Skin of body (tissue), 2 donors: ENCODE results near the gene DDR2. TPM values are rescaled to one million over a fixed set of nuclear protein-coding genes. Genes with fewer than 3 reads are reported as not detected.
A peak's percentile ranks its signal among the peaks of the same experiment; 100 is the strongest.
"Not testable (repeated sequence)": the region's sequence is repeated elsewhere in the genome, so short reads cannot be mapped to it uniquely, and the experiment has no call there.

Experiments used
- DNase-seq: peaks from one replicate; lab custom pipeline; 2025; lab: John Stamatoyannopoulos, UW
- total RNA-seq: library from RNA; depleted of rRNA; stranded (reverse); fragments of >200 nt; gene quantifications from one replicate; pipeline ENCODE4 v1.2.3, GENCODE V29; 2014

Gene DDR2
- 61.7 TPM for total RNA-seq

- DNase-seq = peak; percentile 91
Measured at GRCh38 chr1:162632217-162632666, at the start of gene DDR2. TSS of gene DDR2 (plus strand) at chr1:162632464. CDS start at chr1:162719064, 86,600 bp downstream.

GRCh38 chr1:162582901-162583300 is 49.4 kb upstream of the DDR2 start:
- not testable (repeated sequence) for DNase-seq

GRCh38 chr1:162585101-162585500 is 47.2 kb upstream of the DDR2 start:
- not testable (repeated sequence) for DNase-seq

- DNase-seq = no peak
Measured at GRCh38 chr1:162587347-162587746, 44.9 kb upstream of the DDR2 start.

- DNase-seq = no peak
Measured at GRCh38 chr1:162587761-162588260, 44.5 kb upstream of the DDR2 start.

GRCh38 chr1:162590101-162590500 is 42.2 kb upstream of the DDR2 start:
- DNase-seq = no peak

- DNase-seq = no peak
Measured at GRCh38 chr1:162590686-162591085, 41.6 kb upstream of the DDR2 start.

GRCh38 chr1:162596514-162597170 is 35.6 kb upstream of the DDR2 start:
- no peak for DNase-seq

- peak; percentile 57 for DNase-seq
Measured at GRCh38 chr1:162599451-162599850, 32.8 kb upstream of the DDR2 start.

- DNase-seq = not testable (repeated sequence)
Measured at GRCh38 chr1:162603117-162603516, 29.1 kb upstream of the DDR2 start.

GRCh38 chr1:162605225-162605927 is 26.9 kb upstream of the DDR2 start:
- DNase-seq = peak; percentile 68

GRCh38 chr1:162609306-162609705 is 23.0 kb upstream of the DDR2 start:
- DNase-seq = no peak

GRCh38 chr1:162612606-162613400 is 19.5 kb upstream of the DDR2 start:
- DNase-seq = no peak

- DNase-seq = no peak
Measured at GRCh38 chr1:162616848-162617247, 15.4 kb upstream of the DDR2 start.

- no peak for DNase-seq
Measured at GRCh38 chr1:162617513-162617912, 14.8 kb upstream of the DDR2 start.

GRCh38 chr1:162619076-162619475 is 13.2 kb upstream of the DDR2 start:
- no peak for DNase-seq

- DNase-seq = no peak
Measured at GRCh38 chr1:162621256-162621655, 11.0 kb upstream of the DDR2 start.

- peak; percentile 82 for DNase-seq
Measured at GRCh38 chr1:162625679-162626078, 6.6 kb upstream of the DDR2 start.

- peak; percentile 82 for DNase-seq
Measured at GRCh38 chr1:162626094-162626493, 6.2 kb upstream of the DDR2 start.

GRCh38 chr1:162626761-162627160 is 5.5 kb upstream of the DDR2 start:
- DNase-seq = peak; percentile 9

GRCh38 chr1:162627662-162628296 is 4.5 kb upstream of the DDR2 start:
- no peak for DNase-seq
